Measurements from ENCODE around the gene GUK1. TPM values are rescaled to one million over a fixed set of nuclear protein-coding genes. Genes with fewer than 3 reads are reported as not detected.
"Not testable (repeated sequence)": the region's sequence is repeated elsewhere in the genome, so short reads cannot be mapped to it uniquely, and the experiment has no call there.

The GUK1 gene
- total RNA-seq, 1 donor from 2014 or later: 101 TPM

DNA sequence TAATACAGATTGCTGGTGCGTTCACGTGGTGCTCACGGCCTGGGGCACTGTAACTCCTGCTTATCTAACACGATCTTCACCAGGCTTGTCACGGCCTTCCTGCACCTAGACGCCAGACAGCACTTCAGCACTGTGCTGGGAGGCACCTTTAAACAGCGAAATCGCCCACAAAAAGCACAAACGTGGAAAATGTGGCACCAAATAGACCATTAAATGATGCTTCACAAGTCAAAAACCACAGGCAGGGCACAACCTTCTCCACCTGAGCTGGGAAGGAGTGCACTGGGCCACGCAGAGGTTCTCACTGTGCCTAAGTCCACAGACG lies 45.5 kb downstream of the GUK1 start:
- TF ChIP-seq, protein P1, sequence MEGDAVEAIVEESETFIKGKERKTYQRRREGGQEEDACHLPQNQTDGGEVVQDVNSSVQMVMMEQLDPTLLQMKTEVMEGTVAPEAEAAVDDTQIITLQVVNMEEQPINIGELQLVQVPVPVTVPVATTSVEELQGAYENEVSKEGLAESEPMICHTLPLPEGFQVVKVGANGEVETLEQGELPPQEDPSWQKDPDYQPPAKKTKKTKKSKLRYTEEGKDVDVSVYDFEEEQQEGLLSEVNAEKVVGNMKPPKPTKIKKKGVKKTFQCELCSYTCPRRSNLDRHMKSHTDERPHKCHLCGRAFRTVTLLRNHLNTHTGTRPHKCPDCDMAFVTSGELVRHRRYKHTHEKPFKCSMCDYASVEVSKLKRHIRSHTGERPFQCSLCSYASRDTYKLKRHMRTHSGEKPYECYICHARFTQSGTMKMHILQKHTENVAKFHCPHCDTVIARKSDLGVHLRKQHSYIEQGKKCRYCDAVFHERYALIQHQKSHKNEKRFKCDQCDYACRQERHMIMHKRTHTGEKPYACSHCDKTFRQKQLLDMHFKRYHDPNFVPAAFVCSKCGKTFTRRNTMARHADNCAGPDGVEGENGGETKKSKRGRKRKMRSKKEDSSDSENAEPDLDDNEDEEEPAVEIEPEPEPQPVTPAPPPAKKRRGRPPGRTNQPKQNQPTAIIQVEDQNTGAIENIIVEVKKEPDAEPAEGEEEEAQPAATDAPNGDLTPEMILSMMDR (IDR thresholded peaks at IDR 0.05; ENCODE audit: unreplicated experiment): no peak
- no peak for DNase-seq (ENCODE audit: low spot score, unreplicated experiment)
- Mint-ChIP-seq H3K27ac (no peak overlapping the region), H3K9me3 (ENCODE audit: low read depth) (peaks cover 10% of the 10 kb centered on the region), H3K4me1 (ENCODE audit: low read depth) (no peaks in the 10 kb centered on the region), H3K27me3 (no peaks in the 10 kb centered on the region), H3K36me3 (ENCODE audit: insufficient read depth) (no peaks in the 10 kb centered on the region), H3K4me3 (ENCODE audit: low read depth) (no peak overlapping the region)

DNA sequence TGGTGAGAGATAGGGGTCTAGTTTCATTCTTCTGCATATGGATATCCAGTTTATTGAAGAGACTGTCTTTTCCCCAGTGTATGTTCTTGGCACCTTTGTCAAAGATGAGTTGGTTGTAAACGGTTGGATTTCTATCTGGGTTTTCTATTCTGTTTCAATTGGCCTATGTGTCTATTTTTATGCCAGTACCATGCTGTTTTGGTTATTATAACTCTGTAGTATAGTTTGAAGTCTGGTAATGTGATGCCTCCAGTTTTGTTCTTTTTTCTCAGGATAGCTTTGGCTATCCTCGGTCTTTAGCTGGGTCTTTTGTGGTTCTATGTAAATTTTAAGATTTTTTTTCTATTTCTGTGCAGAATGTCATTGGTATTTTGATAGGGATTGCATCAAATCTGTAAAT lies 48.2 kb downstream of the GUK1 start:
- not testable (repeated sequence) for H3K27me3 Mint-ChIP-seq; H3K4me3 Mint-ChIP-seq (ENCODE audit: low read depth); DNase-seq (ENCODE audit: low spot score, unreplicated experiment); H3K4me1 Mint-ChIP-seq (ENCODE audit: low read depth); H3K36me3 Mint-ChIP-seq (ENCODE audit: insufficient read depth); H3K27ac Mint-ChIP-seq
- peaks cover 10% of the 10 kb centered on the region for H3K9me3 Mint-ChIP-seq (ENCODE audit: low read depth)

DNA sequence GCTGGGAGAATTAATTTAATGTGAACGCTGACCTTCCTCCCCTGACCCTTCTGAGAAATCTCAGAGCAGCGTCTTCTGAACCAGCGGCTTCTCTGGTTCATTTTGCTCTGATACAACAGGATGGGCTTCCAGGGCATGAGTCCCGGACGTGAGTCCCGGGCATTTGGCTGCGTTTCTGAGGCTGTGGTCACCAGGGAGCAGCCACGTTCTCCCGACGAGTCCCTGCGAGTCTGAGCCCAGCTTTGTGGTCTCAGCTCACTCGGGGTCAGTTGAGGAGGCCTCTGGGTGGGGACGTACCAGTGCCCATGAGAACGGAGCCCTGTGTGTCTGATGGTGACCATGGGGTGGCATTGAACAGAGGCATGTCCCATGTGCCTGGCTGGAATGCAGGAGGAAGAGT lies 50.1 kb downstream of the GUK1 start:
- TF ChIP-seq, protein P1 (IDR thresholded peaks at IDR 0.05; ENCODE audit: unreplicated experiment): no peak
- peaks cover 10% of the 10 kb centered on the region for H3K9me3 Mint-ChIP-seq (ENCODE audit: low read depth)
- H3K27ac Mint-ChIP-seq: no peak overlapping the region
- no peaks in the 10 kb centered on the region for H3K4me1 Mint-ChIP-seq (ENCODE audit: low read depth)
- H3K4me3 Mint-ChIP-seq (ENCODE audit: low read depth): no peak overlapping the region
- no peaks in the 10 kb centered on the region for H3K36me3 Mint-ChIP-seq (ENCODE audit: insufficient read depth)
- DNase-seq (ENCODE audit: low spot score, unreplicated experiment): no peak
- no peaks in the 10 kb centered on the region for H3K27me3 Mint-ChIP-seq

DNA sequence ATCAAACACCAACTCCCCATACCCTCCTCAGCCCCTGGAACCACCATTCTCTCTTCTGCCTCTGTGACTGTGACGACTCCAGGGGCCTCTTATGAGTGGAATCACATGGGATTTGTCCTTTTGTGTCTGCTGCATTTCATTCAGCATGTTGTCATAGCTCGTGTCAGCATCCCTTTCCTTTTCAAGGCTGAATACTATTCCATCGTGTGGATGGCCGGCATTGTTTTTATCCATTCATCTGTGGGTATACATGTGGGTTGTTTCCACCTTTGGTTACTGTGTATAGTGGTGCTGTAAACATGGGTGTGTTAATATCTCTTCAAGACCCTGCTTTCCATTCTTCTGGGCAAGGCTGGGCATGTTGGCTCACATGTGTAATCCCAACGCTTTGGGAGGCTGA lies 50.7 kb downstream of the GUK1 start:
- H3K9me3 Mint-ChIP-seq (ENCODE audit: low read depth): peaks cover 15% of the 10 kb centered on the region
- TF ChIP-seq, protein P1 (IDR thresholded peaks at IDR 0.05; ENCODE audit: unreplicated experiment): no peak
- DNase-seq (ENCODE audit: low spot score, unreplicated experiment): no peak
- no peak overlapping the region for H3K4me3 Mint-ChIP-seq (ENCODE audit: low read depth)
- H3K27ac Mint-ChIP-seq: no peak overlapping the region
- H3K4me1 Mint-ChIP-seq (ENCODE audit: low read depth): no peaks in the 10 kb centered on the region
- H3K27me3 Mint-ChIP-seq: no peaks in the 10 kb centered on the region
- no peaks in the 10 kb centered on the region for H3K36me3 Mint-ChIP-seq (ENCODE audit: insufficient read depth)

DNA sequence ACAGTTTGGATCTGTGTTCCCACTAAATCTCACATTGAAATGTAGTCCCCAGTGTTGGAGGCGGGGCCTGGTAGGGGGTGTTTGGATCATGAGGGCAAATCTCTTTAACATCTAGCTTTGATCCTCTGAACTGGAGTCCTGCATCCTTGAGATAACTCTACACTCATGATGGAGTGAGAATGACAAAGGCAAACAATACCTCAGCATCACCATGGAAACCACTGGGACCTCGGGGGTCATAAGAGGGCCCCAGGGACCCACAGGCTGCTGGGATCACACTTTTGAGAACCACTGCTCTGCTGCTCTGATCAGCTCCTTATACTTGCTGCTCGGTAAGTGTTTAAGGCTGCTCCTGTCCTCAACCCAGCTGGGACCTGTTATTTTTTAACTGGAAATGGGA lies 54.4 kb downstream of the GUK1 start:
- H3K9me3 Mint-ChIP-seq (ENCODE audit: low read depth): peaks cover 16% of the 10 kb centered on the region
- TF ChIP-seq, protein P1 (IDR thresholded peaks at IDR 0.05; ENCODE audit: unreplicated experiment): no peak
- H3K27me3 Mint-ChIP-seq: no peaks in the 10 kb centered on the region
- no peaks in the 10 kb centered on the region for H3K4me1 Mint-ChIP-seq (ENCODE audit: low read depth)
- H3K4me3 Mint-ChIP-seq (ENCODE audit: low read depth): no peak overlapping the region
- DNase-seq (ENCODE audit: low spot score, unreplicated experiment): no peak
- peaks cover 9% of the 10 kb centered on the region for H3K36me3 Mint-ChIP-seq (ENCODE audit: insufficient read depth)
- H3K27ac Mint-ChIP-seq: no peak overlapping the region

DNA sequence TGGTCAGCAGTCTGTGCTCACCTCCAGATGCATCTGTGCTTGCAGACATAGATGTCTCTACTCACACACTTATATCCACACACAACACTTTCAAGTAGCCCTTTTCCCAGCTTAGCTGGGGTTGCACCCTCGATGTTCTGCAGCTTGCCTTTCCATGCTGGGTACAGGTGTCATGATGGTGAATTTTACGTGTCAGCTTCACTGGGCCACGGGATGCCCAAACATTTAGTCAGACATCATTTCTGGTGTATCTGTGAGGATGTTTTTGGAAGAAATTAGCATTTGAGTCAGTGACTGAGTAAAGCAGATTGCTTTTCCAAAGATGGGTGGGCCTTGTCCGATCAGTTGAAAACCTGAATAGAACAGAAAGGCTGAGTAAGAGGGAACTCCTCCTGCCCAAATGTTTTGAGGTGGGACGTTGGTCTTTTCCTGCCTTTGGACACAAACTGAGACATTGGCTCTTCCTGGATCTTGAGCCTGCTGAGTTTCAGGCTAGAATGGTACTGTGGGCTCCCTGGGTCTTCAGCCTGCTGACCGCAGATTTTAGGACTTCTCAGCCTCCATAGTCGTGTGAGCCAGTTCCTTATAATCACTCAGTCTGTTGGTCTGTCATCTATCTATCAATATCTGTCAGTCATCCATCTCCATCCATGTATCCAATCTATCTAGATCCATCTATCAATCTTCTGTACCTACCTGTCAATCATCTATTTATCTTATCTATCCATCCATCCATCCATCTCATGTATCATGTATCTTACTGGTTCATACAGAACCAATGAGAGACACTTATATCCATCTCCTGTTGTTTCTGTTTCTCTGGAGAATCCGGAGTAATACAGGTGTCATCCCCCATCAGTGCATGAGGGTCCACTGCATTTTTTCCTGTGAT lies 55.1 kb downstream of the GUK1 start:
- DNase-seq (ENCODE audit: low spot score, unreplicated experiment): no peak
- Mint-ChIP-seq H3K27ac (no peak overlapping the region), H3K4me3 (ENCODE audit: low read depth) (no peak overlapping the region), H3K36me3 (ENCODE audit: insufficient read depth) (peaks cover 13% of the 10 kb centered on the region), H3K9me3 (ENCODE audit: low read depth) (peaks cover 20% of the 10 kb centered on the region), H3K4me1 (ENCODE audit: low read depth) (no peaks in the 10 kb centered on the region), H3K27me3 (no peaks in the 10 kb centered on the region)
- TF ChIP-seq, protein P1 (IDR thresholded peaks at IDR 0.05; ENCODE audit: unreplicated experiment): no peak

Data from progenitor cell of endocrine pancreas (in vitro differentiated cells).